CD14-positive monocyte (primary cell): ENCODE measurements around the gene MGAT5. TPM values are rescaled to one million over a fixed set of nuclear protein-coding genes. Genes with fewer than 3 reads are reported as not detected.

ENCODE experiments used
- DNase-seq, 3 donors: peaks; one replicate each; pipeline ENCODE4 v3.0.0-alpha.2; 2011 to 2022
- H2AFZ ChIP-seq: 2 replicates; pipeline ENCODE4 v1.6.0; 2012; ENCODE audit warnings: mild to moderate bottlenecking, low read depth, low read length, inconsistent platforms; ENCODE audit not compliant: insufficient read depth, poor library complexity, severe bottlenecking
- H3K27ac ChIP-seq, 2 donors: 1 replicate in 1 of 2; 2 replicates in 1 of 2; pipeline ENCODE4 v1.5.1; 2012 to 2013; ENCODE audit warnings: low read length in 2 of 2, control low read depth in 1 of 2, inconsistent platforms in 1 of 2, low read depth in 1 of 2, mild to moderate bottlenecking in 1 of 2
- H3K27me3 ChIP-seq, 2 donors: one replicate each; pipeline versions ENCODE4 v1.6.0 to v1.6.1; 2011 to 2013; ENCODE audit warnings: low read length in 2 of 2; ENCODE audit not compliant: control insufficient read depth in 2 of 2, insufficient read depth in 2 of 2
- H3K36me3 ChIP-seq, 2 donors: replicated peaks in 1 of 2; 1 replicate in 1 of 2; 2 replicates in 1 of 2; pipeline versions ENCODE4 v1.5.1 to v1.6.1; 2012 to 2013; ENCODE audit warnings: low read length in 2 of 2, control low read depth in 1 of 2, inconsistent platforms in 1 of 2, mild to moderate bottlenecking in 1 of 2; ENCODE audit not compliant: insufficient read depth in 2 of 2, control insufficient read depth in 1 of 2
- H3K4me1 ChIP-seq, 2 donors: 1 replicate in 1 of 2; 2 replicates in 1 of 2; pipeline versions ENCODE4 v1.5.1 to v1.6.1; 2012 to 2013; ENCODE audit warnings: low read length in 2 of 2, control low read depth in 1 of 2, inconsistent platforms in 1 of 2, mild to moderate bottlenecking in 1 of 2, moderate library complexity in 1 of 2; ENCODE audit not compliant: insufficient read depth in 2 of 2, control insufficient read depth in 1 of 2
- H3K4me2 ChIP-seq: replicated peaks from 2 replicates; pipeline ENCODE3; 2012; ENCODE audit warnings: low read length, moderate library complexity, mild to moderate bottlenecking; ENCODE audit not compliant: poor library complexity, severe bottlenecking; ENCODE audit errors: extremely low read depth
- H3K4me3 ChIP-seq, 3 experiments: fragments of 200-600 bp in 1 of 3; sonication (generic) in 1 of 3; replicated peaks in 1 of 3; 1 replicate in 2 of 3; 2 replicates in 1 of 3; pipeline ENCODE4 v1.5.1; 2011 to 2013; ENCODE audit warnings: low read length in 3 of 3, mild to moderate bottlenecking in 3 of 3, control low read depth in 2 of 3, low read depth in 2 of 3, inconsistent platforms in 1 of 3, moderate library complexity in 1 of 3
- H3K79me2 ChIP-seq: 2 replicates; pipeline ENCODE4 v1.6.0; 2012; ENCODE audit warnings: mild to moderate bottlenecking, control low read depth, inconsistent platforms, low read length, moderate library complexity; ENCODE audit not compliant: insufficient read depth
- H3K9ac ChIP-seq: 2 replicates; pipeline ENCODE4 v1.6.0; 2017; ENCODE audit warnings: low read length, mild to moderate bottlenecking; ENCODE audit not compliant: insufficient read depth, poor library complexity, severe bottlenecking
- H3K9me3 ChIP-seq, 2 donors: replicated peaks in 1 of 2; 1 replicate in 1 of 2; 2 replicates in 1 of 2; pipeline versions ENCODE4 v1.5.1 to v1.6.1; 2012 to 2013; ENCODE audit warnings: low read length in 2 of 2, control low read depth in 1 of 2; ENCODE audit not compliant: control insufficient read depth in 1 of 2, insufficient read depth in 1 of 2
- H4K20me1 ChIP-seq: 2 replicates; pipeline ENCODE4 v1.6.0; 2012; ENCODE audit warnings: mild to moderate bottlenecking, low read length, control low read depth, moderate library complexity; ENCODE audit not compliant: insufficient read depth
- H3K27ac Mint-ChIP-seq, 7 donors: one replicate each; pipeline ENCODE4 v1.8.0; 2020; ENCODE audit warnings: mild to moderate bottlenecking in 7 of 7, mixed read lengths in 7 of 7, moderate library complexity in 6 of 7, inconsistent platforms in 2 of 7
- H3K27me3 Mint-ChIP-seq, 3 donors: one replicate each; pipeline ENCODE4 v1.8.0; 2021 to 2022; ENCODE audit warnings: low read depth in 3 of 3, mild to moderate bottlenecking in 3 of 3, mixed read lengths in 3 of 3, moderate library complexity in 3 of 3, inconsistent platforms in 1 of 3
- H3K36me3 Mint-ChIP-seq, 2 donors: one replicate each; pipeline ENCODE4 v1.8.0; 2020; ENCODE audit warnings: mixed read lengths in 2 of 2, inconsistent platforms in 1 of 2, mild to moderate bottlenecking in 1 of 2
- H3K4me1 Mint-ChIP-seq: one replicate; pipeline ENCODE4 v1.8.0; 2020; ENCODE audit warnings: mild to moderate bottlenecking, mixed read lengths
- H3K4me3 Mint-ChIP-seq, 2 donors: one replicate each; pipeline ENCODE4 v1.8.0; 2020; ENCODE audit warnings: mild to moderate bottlenecking in 2 of 2, mixed read lengths in 2 of 2, moderate library complexity in 1 of 2
- H3K9me3 Mint-ChIP-seq, 7 donors: one replicate each; pipeline ENCODE4 v1.8.0; 2020 to 2022; ENCODE audit warnings: mixed read lengths in 7 of 7, mild to moderate bottlenecking in 6 of 7, moderate library complexity in 6 of 7, inconsistent platforms in 2 of 7
- WGBS: methylation state at CpG from one replicate; pipeline ENCODE4 v1.1.5; 2013; ENCODE audit warnings: missing lambda C conversion rate; ENCODE audit not compliant: insufficient coverage; 5-methylcytosine and 5-hydroxymethylcytosine counted together
- intact Hi-C, 2 donors: fragments of 100-400 bp; cut with micrococcal nuclease; formaldehyde crosslinking; loops; one replicate each; pipeline versions ENCODE4 v1.15.0 to v1.15.1; 2023
- polyA plus RNA-seq, 3 donors: library from polyadenylated mRNA; depleted of rRNA in 1 of 3; unstranded in 2 of 3; stranded (reverse) in 1 of 3; fragments of 300-500 nt in 2 of 3; fragments of >200 nt in 1 of 3; fragmentation: Illumina TruSeq in 2 of 3; gene quantifications; 1 replicate in 2 of 3; 2 replicates in 1 of 3; pipeline ENCODE4 v1.2.3, GENCODE V29; 2012 to 2021
- TF ChIP-seq, protein P1 (sequence below): fragments of 200-600 bp; IDR thresholded peaks from one replicate; pipeline ENCODE4 v1.8.0; 2022; ENCODE audit warnings: antibody characterized with exemption, mild to moderate bottlenecking

The MGAT5 gene
- polyA plus RNA-seq, 3 donors: 1.9 to 6.6 (median 2.4) TPM

DNA sequence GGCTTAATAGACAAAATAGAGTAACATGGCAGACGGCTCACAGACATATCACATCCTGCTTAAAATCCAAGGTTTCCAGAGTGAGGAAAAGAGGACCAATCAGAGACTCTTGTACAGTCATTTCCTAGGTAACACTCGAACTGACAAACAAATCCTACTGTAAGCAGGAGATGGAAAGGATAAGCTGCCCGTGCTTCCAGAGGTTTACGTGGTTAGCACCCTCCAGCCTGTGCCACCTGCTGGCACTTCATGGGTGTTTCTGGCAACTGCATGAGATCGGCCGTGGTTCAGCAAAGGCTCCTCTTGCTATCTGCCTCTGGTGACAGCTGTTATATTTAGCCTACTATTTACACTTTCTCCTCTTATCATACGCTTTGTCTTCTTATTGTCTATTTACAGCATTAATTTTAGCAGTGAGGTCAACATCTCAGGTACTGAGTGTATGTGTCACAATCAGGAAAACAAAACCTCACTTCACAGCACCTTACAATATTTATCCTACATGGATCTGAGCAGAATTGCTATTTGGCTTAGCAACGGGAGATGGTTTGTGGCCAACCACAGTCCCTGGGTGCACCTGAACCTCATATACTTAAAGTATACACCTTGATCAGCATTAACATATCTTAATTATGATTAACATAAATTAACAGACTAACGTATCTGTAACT is 238.0 kb downstream of the MGAT5 start:
- H3K27me3 ChIP-seq: no peaks in the 10 kb centered on the region
- H3K4me1 Mint-ChIP-seq: no peaks in the 10 kb centered on the region
- no peaks in the 10 kb centered on the region for H4K20me1 ChIP-seq
- no peak overlapping the region for H3K27ac Mint-ChIP-seq
- no peaks in the 10 kb centered on the region for H3K27me3 Mint-ChIP-seq
- TF ChIP-seq, protein P1, sequence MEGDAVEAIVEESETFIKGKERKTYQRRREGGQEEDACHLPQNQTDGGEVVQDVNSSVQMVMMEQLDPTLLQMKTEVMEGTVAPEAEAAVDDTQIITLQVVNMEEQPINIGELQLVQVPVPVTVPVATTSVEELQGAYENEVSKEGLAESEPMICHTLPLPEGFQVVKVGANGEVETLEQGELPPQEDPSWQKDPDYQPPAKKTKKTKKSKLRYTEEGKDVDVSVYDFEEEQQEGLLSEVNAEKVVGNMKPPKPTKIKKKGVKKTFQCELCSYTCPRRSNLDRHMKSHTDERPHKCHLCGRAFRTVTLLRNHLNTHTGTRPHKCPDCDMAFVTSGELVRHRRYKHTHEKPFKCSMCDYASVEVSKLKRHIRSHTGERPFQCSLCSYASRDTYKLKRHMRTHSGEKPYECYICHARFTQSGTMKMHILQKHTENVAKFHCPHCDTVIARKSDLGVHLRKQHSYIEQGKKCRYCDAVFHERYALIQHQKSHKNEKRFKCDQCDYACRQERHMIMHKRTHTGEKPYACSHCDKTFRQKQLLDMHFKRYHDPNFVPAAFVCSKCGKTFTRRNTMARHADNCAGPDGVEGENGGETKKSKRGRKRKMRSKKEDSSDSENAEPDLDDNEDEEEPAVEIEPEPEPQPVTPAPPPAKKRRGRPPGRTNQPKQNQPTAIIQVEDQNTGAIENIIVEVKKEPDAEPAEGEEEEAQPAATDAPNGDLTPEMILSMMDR: no peak
- no peaks in the 10 kb centered on the region for H3K4me1 ChIP-seq
- no peak for DNase-seq
- H3K4me3 Mint-ChIP-seq: no peak overlapping the region
- no peak overlapping the region for H3K4me3 ChIP-seq
- no peak overlapping the region for H2AFZ ChIP-seq
- peaks cover 0 to 3% (median 0%) of the 10 kb centered on the region in 7 donors for H3K9me3 Mint-ChIP-seq
- 91% methylated on average over 4 of the region's 9 CpGs for WGBS
- H3K36me3 Mint-ChIP-seq: no peaks in the 10 kb centered on the region
- no peaks in the 10 kb centered on the region for H3K79me2 ChIP-seq
- intact Hi-C loops: no loop called here
- H3K36me3 ChIP-seq: no peaks in the 10 kb centered on the region
- H3K9me3 ChIP-seq: no peaks in the 10 kb centered on the region
- no peak overlapping the region for H3K27ac ChIP-seq
- no peak overlapping the region for H3K9ac ChIP-seq
- H3K4me2 ChIP-seq: no peak overlapping the region

DNA sequence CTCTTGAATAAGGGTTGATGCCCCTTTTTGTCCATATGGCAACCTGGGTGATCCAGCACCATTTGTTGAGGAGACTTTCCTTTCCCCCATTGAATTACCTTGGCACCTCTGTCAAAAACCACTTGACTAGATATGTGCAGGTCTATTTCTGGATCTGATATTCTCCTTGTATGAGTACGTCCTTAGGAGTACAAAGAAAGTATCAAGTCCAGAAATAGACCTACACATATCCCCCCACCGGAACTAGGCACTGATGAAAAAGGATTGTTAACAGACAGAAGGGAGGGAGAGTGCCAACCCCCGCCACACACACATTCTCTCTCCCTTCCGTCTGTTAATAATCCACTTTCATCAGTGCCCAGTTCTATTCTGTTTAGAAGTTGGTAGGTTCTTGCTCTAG is 239.9 kb downstream of the MGAT5 start:
- H3K27ac ChIP-seq: no peak overlapping the region
- no peak overlapping the region for H2AFZ ChIP-seq
- H3K9ac ChIP-seq: no peak overlapping the region
- no peaks in the 10 kb centered on the region for H3K36me3 ChIP-seq
- H3K79me2 ChIP-seq: no peaks in the 10 kb centered on the region
- no peaks in the 10 kb centered on the region for H3K4me1 Mint-ChIP-seq
- H4K20me1 ChIP-seq: no peaks in the 10 kb centered on the region
- TF ChIP-seq, protein P1: no peak
- no peak for DNase-seq
- H3K4me2 ChIP-seq: no peak overlapping the region
- H3K9me3 Mint-ChIP-seq: peaks cover 0 to 3% (median 0%) of the 10 kb centered on the region in 7 donors
- no peaks in the 10 kb centered on the region for H3K36me3 Mint-ChIP-seq
- no peaks in the 10 kb centered on the region for H3K4me1 ChIP-seq
- no peaks in the 10 kb centered on the region for H3K9me3 ChIP-seq
- H3K27ac Mint-ChIP-seq: no peak overlapping the region
- no CpG with 5 or more reads among the region's 4 CpGs for WGBS
- no peak overlapping the region for H3K4me3 ChIP-seq
- intact Hi-C loops: no loop called here
- no peaks in the 10 kb centered on the region for H3K27me3 Mint-ChIP-seq
- no peaks in the 10 kb centered on the region for H3K27me3 ChIP-seq
- H3K4me3 Mint-ChIP-seq: no peak overlapping the region
